Putamen (tissue), 1 donor: Measurements from ENCODE around the gene KRT16.
"Not testable (repeated sequence)": the region's sequence is repeated elsewhere in the genome, so short reads cannot be mapped to it uniquely, and the experiment has no call there.

Experiments used
- DNase-seq: peaks from one replicate; pipeline ENCODE4 v3.0.0-alpha.2; 2016; ENCODE audit warnings: low spot score

KRT16 gene

DNA sequence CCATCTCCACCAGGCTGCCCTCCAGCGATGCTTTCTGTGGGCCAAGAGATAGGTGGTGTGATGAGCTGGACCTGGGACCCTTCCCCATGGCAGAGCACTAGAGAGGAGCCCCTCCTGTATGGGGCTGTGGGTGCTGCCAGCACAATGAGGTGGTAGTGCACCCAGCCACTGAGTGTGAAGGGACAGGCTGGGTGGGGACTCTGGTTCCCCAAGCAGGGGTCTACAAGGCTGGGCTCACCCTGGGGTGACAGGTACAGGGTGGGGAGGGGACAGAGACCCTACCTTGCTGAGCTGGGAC lies 15.5 kb upstream of the KRT16 start:
- not testable (repeated sequence) for DNase-seq

DNA sequence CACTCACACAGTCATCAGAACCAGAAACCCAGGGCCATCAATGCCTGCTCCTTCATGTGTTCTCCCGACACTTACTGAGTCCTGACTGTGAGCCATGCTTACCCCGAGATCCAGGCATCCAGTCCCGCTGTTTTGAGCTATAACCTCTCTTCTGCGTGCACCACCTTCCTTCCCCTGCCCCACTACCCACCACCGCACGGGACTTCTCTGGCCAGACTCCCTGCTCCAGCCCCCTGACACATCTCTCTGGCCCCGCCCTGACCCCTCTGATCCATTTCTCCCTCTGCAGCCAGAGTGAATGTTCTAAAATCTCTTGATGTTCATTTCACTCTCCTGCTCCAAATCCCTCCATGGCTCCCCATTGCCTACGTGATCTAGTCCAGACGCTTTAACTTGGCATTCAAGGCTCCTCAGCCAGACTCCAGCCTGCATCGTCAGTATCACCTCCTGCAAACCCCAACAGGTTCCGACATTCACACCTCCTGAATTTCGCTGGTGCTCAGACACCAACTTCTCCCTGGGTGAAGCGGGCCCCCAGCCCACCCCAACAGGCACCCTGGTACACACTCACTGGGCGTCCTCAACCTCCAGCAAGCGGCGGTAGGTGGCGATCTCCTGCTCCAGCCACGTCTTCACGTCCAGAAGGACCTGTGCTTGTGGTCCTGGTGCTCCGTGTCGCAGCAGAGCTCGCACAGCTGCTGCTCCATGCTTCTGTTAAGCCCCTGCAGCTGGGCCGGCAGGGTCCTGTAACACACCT lies 14.9 kb upstream of the KRT16 start:
- DNase-seq: no peak

DNA sequence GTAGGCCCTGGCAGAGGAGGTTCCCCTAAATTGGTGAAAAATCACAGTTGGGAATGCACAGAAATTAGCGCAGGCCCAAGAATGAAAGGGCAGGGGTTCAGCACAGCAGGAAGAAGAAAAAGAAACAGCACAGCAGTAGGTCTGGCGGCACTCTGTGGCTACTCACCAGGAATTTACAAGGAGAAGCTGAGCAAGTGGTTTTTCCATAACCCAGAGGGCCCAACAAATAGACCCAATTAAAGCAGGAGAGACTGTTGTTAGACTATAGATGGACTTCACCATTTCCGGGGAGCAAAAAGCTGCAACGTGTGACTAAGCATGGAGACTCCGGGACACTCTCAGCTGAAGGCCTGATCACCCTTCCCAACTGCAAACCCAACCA lies 14.3 kb upstream of the KRT16 start:
- DNase-seq: not testable (repeated sequence)

DNA sequence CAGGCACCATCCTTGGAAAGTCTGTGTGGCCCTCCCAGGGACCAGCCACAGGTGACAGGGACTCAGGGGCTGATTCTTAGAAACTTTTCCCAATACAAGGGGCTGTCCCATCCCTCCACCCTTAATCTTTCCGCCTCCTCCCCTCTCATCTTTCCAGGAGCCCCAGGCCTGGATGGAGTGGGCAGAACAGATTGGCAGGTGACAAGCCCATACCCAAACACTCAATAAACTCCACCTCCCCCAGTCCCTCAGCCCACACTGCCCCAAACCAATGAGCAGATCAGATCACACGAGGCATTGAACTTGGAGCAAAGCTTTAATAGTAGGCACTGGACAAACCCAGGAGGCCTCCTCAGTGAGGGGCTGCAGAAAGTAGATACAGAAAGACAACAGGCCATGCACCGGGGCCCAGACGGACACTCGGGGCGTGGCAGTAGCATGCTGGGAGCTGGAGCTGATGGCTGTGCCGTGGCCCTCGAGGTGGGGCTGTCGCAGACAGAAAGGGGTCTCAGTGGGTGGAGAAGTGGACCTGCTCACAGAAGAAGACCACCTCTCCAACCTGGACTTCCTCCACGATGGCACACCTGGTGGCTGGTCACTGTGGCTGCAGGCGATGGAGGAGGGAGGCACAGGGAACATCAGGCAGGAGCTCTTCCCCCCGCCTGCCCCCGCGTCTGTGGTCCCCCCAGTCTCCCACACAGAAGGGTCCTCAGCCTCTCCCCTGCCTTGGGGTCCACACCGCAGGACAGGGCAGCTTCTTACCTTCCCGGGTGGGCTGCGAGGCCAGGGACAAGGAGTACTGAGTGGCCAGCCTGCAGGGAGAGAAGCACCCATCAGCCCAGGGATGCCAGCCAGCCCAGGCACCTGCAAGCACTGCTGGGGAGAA lies 13.7 kb upstream of the KRT16 start:
- DNase-seq: not testable (repeated sequence)

DNA sequence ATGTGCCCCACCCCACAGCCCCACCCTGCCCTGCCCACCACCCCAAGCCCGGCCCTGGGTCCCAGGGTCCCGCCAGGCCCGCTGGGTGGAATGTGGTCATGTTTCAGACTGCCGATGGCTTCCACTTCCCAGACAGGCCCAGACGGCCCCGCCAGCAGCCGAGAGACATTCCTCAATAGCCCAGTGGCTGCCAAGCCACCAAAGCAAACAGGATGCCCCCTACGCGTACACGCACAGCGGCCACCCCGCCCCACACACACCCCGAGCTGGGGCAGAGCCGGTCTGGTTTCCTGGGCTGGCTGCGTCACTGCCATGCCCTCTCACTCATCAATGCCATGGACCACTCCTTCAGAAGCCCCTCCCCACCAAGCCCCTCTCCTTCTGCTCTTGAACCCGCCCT lies 13.0 kb upstream of the KRT16 start:
- DNase-seq: no peak

DNA sequence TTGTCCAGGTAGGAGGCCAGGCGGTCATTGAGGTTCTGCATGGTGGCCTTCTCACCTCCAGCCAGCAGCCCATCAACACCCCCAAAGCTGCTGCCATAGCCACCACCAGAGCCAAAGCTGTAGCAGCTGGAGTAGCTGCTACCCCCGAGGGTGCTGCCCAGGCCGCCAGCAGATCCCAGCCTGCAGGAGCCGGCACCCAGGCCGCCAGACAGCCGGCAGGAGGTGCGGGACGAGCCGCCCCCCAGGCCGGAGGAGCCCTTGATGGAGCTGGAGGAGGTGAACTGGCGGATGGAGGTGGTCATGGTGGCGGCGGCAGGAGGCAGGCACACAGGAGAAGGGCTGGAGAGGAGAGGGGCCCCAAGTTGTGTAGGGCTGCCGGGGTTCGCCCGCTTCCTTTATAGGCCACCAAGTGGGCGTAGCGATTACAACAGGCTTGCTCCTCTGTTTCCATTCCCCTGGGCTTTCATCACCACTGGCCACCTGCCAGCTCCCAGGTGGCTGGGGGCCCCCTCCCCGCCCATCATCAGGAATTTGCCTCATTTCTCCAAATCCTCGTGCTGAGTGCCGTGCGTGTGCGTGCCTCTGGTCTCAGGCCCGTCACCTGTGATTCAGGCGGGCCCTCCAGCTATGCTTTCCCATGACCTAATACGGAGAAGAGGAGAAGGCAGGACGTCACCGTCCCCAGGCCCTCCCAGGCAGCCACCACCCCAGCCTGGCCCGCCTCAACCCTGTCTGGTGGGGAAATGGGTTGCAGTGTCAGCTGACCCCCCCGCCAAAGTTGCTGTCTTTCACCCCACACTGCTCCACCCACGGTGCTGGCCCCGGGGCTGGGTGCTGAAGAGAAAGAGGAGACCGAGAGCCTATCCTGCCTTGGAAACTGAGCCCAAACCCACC lies 11.9 kb upstream of the KRT16 start, which contains the start of gene KRT17:
Gene KRT17 (minus strand): TSS at position 368 of the 894 bp plus-strand sequence. CDS start 66 bp downstream, at position 302.
- DNase-seq: no peak

DNA sequence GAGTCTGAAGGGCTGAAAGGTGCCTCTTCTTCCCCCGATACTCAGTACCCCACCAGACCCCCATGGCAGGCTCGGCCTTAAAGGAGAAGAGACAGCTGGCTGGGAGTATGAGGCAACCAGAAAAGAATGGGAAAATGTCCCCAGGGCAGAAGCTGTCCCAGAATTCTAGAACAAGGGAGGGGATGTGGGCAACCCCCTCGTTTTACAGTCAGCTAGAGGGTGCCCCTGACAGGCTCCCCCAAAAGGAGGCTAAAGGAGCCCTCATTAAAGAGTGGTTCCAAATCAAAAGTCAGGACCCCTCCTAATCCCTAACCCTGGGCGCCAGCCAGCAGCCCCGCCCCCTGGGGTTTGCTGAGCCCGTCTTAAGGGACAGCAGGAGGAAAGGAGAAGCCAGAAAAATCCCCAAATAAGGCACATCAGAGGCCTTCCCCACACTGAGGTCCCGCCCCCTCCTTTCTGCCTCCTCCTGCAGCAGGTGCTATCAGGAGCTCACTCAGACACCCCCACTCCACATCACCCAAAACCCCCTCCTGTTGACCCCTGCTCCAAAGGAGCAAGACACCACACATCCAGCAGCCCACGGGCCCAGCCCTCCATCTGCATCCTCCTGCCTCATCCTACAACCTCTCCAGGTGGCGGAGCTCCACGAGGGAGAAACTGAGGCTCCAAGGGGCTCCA lies 10.8 kb upstream of the KRT16 start:
- not testable (repeated sequence) for DNase-seq

DNA sequence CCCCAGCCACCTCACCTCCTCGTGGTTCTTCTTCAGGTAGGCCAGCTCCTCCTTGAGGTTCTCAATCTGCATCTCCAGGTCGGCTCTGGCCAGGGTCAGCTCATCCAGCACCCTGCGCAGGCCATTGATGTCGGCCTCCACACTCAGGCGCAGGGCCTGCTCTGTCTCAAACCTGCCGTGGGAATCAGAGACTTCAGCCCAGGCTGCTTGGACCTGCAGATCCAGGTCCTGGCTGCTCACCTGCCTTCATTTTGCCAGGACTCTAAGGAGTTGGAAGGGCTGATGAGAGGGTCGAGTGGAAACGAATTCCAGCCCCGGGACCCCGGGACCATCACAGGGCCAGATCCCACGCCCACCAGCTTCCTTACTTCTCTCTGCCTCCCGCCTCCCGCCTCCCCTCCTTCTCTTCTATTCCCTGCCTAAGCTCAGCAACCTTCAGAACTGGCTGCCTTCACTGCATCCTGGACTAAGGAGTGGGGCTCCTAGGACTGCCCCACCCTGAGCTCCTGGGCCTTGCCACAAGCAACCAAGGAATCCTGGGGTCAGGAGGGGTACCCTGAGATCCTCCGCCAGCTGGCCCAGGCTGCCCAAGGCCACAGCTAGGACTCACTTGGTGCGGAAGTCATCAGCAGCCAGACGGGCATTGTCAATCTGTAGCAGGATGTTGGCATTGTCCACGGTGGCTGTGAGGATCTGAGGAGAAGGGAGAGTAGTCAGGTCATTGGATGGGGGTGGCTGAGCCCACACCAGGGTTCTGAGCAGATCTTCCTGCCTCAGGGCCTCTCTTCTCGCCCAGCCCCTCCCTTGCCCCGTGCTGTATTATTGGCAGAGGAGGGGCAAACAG lies 10.0 kb upstream of the KRT16 start:
- not testable (repeated sequence) for DNase-seq

DNA sequence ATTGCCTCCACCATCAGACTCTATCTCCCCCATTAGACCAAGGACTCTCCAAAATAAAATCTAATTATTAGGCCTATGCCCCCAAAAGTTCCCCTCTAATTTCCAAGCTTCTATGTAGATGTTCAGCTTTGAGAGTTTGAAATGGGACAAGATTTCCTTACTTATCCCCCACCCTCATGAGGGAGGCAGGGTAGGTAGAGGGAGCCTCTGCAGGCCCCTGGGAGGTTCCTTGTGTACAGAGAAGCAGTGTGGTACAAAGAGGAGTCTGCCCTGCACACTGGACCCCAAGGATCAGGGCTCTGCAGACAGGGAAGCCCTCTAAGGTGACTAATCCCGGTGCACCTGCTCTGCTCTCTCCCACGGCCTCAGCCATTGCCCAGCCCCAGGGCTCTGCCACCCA lies 9.3 kb upstream of the KRT16 start:
- no peak for DNase-seq

DNA sequence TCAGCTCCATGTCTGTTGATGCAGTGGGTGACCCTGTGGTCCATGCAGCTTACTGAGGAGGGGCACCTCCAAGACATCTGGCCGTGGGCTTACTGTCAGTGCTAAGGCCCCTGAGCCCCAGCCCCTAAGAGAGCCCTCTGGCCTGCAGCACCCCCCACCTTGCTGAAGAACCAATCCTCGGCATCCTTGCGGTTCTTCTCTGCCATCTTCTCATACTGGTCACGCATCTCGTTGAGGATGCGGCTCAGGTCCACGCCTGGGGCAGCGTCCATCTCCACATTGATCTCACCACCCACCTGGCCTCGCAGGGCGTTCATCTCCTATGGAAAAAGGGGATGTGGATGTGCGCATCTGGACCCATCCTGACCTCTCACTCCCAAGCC lies 8.9 kb upstream of the KRT16 start:
- not testable (repeated sequence) for DNase-seq

DNA sequence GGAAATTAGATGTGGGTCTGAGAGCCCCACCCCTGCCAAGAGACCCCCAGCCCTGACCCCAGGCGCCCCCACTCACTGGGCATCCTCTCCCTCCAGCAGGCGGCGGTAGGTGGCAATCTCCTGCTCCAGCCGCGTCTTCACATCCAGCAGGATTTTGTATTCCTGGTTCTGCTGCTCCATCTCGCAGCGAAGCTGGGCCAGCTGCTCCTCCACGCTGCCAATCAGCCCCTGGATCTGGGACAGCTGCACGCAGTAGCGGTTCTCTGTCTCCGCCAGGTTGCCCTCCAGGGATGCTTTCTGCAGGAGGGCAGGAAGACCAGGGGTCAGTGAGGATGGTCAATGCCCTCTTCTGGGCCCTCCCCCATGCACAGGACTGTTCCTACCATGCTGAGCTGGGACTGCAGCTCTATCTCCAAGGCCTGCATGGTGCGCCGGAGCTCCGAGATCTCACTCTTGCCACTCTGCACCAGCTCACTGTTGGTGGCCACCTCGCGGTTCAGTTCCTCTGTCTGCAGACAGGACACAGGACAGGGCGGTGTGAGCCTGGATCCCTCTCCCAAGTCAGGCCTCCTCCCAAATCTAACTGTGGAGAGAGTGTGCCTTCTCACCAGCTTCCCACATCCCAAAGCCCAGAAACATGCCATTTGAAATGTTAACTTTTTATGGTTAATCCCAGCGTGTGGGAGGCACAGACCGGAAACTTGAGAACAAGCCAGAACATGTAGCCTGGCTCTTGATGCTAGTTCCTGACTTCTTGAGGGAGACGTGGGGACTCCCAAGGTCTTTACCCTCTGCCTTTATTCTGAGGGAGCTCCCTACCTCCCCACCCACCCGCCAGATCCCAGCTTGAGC lies 8.2 kb upstream of the KRT16 start:
- no peak for DNase-seq

DNA sequence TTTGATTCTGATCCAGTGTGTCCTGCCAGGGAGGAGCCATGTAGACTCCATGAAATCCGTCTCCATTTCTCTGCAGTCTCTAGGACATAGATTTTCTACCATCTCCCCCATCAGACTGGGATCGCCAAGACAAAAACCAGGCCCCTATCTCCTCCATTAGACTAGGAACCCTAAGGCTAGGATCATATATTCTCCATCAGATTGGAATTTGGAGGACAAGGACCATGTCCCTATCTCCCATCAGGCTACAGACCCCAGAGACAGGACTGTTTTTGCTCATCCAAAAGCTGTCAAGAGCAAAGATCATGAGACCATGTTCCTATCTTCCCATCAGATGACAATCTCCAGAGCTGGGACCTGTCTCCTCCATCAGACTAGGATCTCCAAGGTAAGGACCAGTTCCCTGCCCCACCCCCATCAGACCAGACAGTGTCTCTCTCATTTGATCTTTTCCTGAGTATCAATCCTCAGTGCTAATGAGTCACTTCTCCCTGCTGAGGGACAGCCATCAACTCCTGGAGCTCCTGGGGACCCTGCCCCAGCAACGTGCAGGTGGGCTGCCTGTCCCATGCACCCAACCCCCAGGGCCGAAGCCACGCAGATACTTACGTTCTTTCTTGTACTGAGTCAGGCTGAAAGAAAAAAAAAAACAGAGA lies 7.5 kb upstream of the KRT16 start:
- DNase-seq: not testable (repeated sequence)

DNA sequence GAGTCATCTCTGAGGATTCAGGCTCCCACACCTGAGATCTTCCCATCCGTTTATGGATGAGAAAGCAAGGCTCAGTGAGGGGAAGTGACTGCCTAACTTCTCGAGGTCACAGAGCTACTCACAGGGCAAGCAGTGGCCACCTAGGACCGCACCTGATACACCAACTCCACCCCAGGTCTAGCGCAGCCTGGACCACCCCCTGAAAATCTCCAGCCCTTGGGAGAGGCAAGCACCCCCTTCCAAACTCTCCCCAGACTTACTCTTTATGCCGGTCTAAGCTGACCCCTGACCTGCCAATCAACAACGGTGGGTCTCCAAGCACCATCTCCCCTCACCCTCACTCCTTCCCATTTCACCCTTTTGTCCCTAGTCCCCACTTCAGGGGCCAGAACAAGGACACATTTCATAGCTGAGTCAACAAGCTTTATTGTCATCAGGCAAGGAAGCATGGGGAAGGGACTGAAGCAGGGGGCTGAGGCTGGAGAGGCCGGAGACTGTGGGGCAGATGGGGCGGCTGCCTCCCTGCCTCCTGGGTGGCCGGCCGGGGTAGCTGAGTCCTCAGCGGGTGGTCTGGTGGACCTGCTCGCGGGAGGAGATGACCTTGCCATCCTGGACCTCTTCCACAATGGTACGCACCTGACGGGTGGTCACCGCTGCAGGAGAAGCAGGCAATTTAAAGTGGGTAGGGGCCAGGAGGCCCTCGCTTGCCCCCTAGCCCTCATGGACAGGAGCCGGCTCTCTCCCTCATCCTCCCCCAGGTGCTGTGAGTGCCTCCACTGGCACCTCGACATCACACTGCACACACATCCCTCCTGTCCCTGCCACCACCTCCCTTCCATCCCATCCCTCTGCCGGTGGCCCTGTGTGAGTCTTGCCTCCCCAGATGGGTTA lies 6.7 kb upstream of the KRT16 start:
- no peak for DNase-seq

DNA sequence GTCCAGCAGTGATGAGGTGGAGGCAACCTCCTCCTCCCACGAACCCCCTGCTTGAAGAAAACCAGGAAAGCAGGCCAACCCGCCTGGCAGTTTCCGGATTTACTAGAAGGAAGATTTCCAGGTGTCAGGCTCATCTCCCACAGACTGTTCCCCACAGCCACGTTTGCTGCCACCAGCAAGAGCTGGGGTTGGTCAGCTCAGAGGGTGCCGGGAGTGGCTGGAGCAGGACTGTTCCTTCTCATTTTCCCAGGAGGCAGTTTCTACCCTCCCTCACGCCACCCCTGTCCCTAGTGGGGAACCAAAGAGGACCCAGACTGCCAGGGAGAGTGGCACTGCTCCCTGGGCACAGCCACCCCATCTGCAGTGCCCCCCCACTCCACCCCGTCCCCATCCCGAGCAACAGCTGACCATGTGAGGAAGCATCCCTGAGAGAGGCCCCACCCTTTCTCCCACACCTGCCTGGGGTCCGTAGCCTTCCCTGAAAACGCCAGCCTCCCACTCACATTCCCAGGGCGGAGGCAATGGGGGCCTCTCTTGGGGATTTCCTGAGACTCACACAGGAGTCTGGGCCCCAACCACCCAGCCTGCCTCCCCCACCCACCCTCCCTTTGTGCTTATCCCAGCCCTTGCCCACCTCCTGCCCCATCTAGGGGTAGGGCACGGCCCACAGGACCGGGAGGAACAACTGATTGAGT lies 5.9 kb upstream of the KRT16 start:
- peak; percentile 10 for DNase-seq

DNA sequence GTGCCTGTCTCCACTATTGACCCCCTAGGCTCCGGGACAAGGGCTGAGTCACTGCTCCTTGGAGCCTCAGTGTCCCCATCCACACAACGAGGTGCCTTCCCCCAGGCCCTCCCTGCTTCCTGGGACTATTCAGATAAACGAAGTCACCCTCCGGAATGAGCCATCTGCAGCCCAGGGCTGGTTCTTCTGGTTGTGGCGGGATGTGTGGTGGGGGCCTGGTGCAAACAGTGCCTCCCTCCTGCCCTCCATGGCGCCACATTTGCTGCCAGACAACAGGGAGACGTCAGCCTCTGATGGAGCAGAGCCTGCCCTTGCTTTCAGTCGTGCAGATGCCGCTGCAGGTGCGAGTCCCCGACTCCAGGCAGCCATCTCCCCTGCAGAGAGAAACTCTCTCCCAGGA lies 5.1 kb upstream of the KRT16 start:
- DNase-seq: no peak

DNA sequence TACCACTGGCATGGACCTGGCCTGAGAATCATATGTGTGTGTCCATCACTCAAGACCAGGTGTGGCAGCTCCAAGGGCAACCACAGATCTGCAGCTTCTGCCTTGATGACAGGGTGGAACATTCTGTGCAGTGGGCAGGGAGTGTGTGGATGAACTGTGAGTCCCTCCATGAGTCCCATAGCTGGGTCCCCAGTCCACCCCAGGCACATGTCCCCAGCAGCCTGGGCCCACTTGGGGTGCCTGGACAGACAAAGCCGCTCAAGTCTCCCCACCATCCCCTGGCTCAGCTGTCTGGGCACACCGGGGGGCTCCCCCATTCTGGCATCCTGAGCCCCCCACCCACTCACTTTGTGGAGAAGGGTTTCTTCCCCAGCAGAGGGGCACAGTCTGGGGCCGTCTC lies 4.6 kb upstream of the KRT16 start:
- DNase-seq: no peak

DNA sequence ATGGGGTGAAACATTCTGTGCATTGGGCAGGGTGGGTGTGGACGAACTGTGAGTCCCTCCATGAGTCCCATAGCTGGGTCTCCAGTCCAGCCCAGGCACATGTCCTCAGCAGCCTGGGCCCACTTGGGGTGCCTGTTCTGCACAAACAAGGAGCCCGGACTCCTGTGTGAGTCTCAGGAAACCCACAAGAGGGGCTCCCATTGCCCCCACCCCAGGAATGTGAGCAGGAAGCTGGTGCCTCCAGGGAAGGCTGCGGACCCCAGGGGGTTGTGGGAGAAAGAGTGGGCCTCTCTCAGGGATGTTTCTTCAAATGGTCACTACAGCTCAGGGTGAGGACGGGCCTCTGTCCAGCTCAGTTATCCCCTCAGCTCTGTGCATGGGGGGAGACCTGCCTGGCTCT lies 3.9 kb upstream of the KRT16 start:
- not testable (repeated sequence) for DNase-seq

DNA sequence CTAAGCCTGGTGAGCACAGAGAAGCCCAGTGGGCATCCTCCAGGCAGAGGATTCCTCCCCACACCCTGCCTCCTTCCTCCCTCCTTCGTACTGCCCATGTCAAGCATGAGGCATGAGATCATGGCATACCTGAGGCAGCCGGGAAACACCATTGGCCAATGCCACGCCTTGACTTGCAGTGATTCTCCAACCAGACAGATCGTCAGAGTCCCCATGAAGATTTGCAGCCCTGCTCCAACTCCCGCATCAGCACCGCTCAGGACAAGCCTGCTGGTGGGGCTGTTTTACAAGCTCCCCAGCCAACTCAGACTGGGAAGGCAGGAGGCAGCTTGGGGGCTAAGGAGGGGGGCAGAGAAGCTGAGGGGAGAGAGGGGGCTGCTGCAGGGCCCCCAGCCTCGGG lies 2.9 kb upstream of the KRT16 start:
- no peak for DNase-seq
